Measurements from ENCODE around the gene RAB11A. TPM values are rescaled to one million over a fixed set of nuclear protein-coding genes. Genes with fewer than 3 reads are reported as not detected.

Gene RAB11A
- total RNA-seq, 1 donor from 2014 or later = 192 TPM

DNA sequence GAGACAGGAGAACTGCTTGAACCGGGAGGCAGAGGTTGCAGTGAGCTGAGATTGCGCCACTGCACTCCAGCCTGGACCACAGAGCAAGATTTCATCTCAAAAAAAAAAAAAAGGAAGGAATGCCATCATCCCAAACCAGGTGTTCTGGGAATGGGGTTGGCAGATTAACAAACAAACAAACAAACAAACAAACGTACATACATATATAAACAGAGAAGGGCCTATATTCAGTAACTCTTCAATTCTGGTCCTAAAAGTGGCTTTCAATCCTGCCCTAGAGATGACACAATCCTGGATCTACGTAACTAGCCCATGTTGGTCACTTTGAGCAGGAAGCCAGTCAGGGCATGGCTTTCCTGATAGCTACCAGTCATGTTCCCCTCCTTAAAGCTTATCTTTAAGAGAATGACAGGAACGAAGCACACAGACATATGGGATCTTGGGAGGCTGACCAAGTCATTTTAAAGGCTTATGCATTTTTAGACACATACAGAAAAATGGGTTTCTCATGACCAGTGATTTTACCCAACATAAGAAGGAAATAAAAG lies 29.9 kb upstream of the RAB11A start:
- TF ChIP-seq, protein P1, sequence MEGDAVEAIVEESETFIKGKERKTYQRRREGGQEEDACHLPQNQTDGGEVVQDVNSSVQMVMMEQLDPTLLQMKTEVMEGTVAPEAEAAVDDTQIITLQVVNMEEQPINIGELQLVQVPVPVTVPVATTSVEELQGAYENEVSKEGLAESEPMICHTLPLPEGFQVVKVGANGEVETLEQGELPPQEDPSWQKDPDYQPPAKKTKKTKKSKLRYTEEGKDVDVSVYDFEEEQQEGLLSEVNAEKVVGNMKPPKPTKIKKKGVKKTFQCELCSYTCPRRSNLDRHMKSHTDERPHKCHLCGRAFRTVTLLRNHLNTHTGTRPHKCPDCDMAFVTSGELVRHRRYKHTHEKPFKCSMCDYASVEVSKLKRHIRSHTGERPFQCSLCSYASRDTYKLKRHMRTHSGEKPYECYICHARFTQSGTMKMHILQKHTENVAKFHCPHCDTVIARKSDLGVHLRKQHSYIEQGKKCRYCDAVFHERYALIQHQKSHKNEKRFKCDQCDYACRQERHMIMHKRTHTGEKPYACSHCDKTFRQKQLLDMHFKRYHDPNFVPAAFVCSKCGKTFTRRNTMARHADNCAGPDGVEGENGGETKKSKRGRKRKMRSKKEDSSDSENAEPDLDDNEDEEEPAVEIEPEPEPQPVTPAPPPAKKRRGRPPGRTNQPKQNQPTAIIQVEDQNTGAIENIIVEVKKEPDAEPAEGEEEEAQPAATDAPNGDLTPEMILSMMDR (IDR thresholded peaks at IDR 0.05) = no peak
- no peak overlapping the region for H3K4me3 ChIP-seq
- H3K27ac ChIP-seq = no peak overlapping the region
- peaks cover 0 to 11% of the 10 kb centered on the region in 2 donors for H3K4me1 ChIP-seq
- DNase-seq (ENCODE audit: low spot score in 2 of 2) = no peak
- intact Hi-C loops (cut with DNase I) = no loop called here
- H3K36me3 ChIP-seq = no peaks in the 10 kb centered on the region
- no peaks in the 10 kb centered on the region for H3K27me3 ChIP-seq
- no peaks in the 10 kb centered on the region for H3K9me3 ChIP-seq

DNA sequence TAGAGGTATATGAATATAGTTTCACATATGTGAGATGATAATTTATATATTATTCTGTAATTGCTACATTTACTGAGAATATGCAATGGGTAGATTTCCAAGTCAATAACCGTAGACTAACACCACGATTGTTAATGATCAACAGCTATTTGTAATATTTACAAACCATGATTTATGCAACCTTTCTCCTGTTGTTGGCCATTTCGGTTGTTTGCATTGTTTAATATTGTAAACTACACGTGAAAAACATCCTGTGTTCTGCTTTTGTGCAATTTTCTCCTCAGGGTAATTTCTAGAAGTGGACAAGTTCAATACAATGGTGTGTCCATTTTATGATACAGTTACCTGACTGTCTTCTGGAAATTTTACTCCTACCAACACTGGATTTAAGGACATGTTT lies 29.3 kb upstream of the RAB11A start:
- TF ChIP-seq, protein P1 (IDR thresholded peaks at IDR 0.05) = no peak
- no peak for DNase-seq (ENCODE audit: low spot score in 2 of 2)
- no peaks in the 10 kb centered on the region for H3K9me3 ChIP-seq
- peaks cover 0 to 9% of the 10 kb centered on the region in 2 donors for H3K4me1 ChIP-seq
- H3K27ac ChIP-seq = no peak overlapping the region
- intact Hi-C loops (cut with DNase I) = no loop called here
- no peaks in the 10 kb centered on the region for H3K36me3 ChIP-seq
- H3K4me3 ChIP-seq = no peak overlapping the region
- no peaks in the 10 kb centered on the region for H3K27me3 ChIP-seq

GRCh38 chr15:65841121-65841930 lies 28.0 kb upstream of the RAB11A start:
- Histone ChIP-seq H3K9me3 (no peaks in the 10 kb centered on the region), H3K27ac (peak overlapping the region; percentile 63 to 67), H3K36me3 (no peaks in the 10 kb centered on the region), H3K4me1 (peaks cover 0 to 5% of the 10 kb centered on the region in 2 donors), H3K27me3 (no peaks in the 10 kb centered on the region), H3K4me3 (peak overlapping the region; percentile 23 to 55)
- intact Hi-C loops (cut with DNase I) = no loop called here
- DNase-seq (ENCODE audit: low spot score in 2 of 2) = peak in 1 of 2 donors; percentile 74
- TF ChIP-seq, protein P1 (IDR thresholded peaks at IDR 0.05) = no peak

- no peak overlapping the region for H3K4me3 ChIP-seq
- no peaks in the 10 kb centered on the region for H3K36me3 ChIP-seq
- no peaks in the 10 kb centered on the region for H3K9me3 ChIP-seq
- intact Hi-C loops (cut with DNase I) = no loop called here
- no peaks in the 10 kb centered on the region for H3K27me3 ChIP-seq
- no peak for DNase-seq (ENCODE audit: low spot score in 2 of 2)
- TF ChIP-seq, protein P1 (IDR thresholded peaks at IDR 0.05) = no peak
- H3K4me1 ChIP-seq = peaks cover 0 to 5% of the 10 kb centered on the region in 2 donors
- H3K27ac ChIP-seq = no peak overlapping the region
Measured at GRCh38 chr15:65845826-65846519, 23.3 kb upstream of the RAB11A start.

GRCh38 chr15:65847989-65848388 lies 21.3 kb upstream of the RAB11A start:
- Histone ChIP-seq H3K4me3 (no peak overlapping the region), H3K27ac (no peak overlapping the region), H3K9me3 (no peaks in the 10 kb centered on the region), H3K36me3 (no peaks in the 10 kb centered on the region), H3K27me3 (no peaks in the 10 kb centered on the region), H3K4me1 (no peaks in the 10 kb centered on the region)
- TF ChIP-seq, protein P1 (IDR thresholded peaks at IDR 0.05) = no peak
- intact Hi-C loops (cut with DNase I) = no loop called here
- DNase-seq (ENCODE audit: low spot score in 2 of 2) = no peak

Data from ascending aorta (tissue), 2 donors.